ENCODE data around the gene STK32A. TPM values are rescaled to one million over a fixed set of nuclear protein-coding genes. Genes with fewer than 3 reads are reported as not detected.

STK32A gene
- total RNA-seq, 4 donors from 2014 or later, result 0.99 to 9.6 (median 5.4) TPM

GRCh38 chr5:147410496-147411358, 175.9 kb downstream of the STK32A start:
- DNase-seq (ENCODE audit: low spot score in 2 of 2), result no peak
- TF ChIP-seq CTCF (IDR thresholded peaks at IDR 0.05) (no peak), POLR2A (IDR thresholded peaks at IDR 0.05) (no peak)
- 67 to 79% methylated on average over 8 of the region's 8 CpGs for WGBS, 2 donors
- no peak overlapping the region for H3K4me3 ChIP-seq (ENCODE audit: low read depth, poor library complexity, severe bottlenecking)
- intact Hi-C loops (cut with DNase I; ENCODE audit: low total_unique reads), result no loop called here

GRCh38 chr5:147411359-147412319, 176.8 kb downstream of the STK32A start:
- no peak for TF ChIP-seq POLR2A (IDR thresholded peaks at IDR 0.05)
- no peak for TF ChIP-seq CTCF (IDR thresholded peaks at IDR 0.05)
- 76 to 77% methylated on average over 8 of the region's 8 CpGs for WGBS, 2 donors

GRCh38 chr5:147412561-147412960, 177.7 kb downstream of the STK32A start:
- no peak for TF ChIP-seq CTCF (IDR thresholded peaks at IDR 0.05)
- no peak for TF ChIP-seq POLR2A (IDR thresholded peaks at IDR 0.05)
- no peak overlapping the region for H3K4me3 ChIP-seq (ENCODE audit: low read depth, poor library complexity, severe bottlenecking)
- 97 to 98% methylated on average over 2 of the region's 2 CpGs for WGBS, 2 donors
- intact Hi-C loops (cut with DNase I; ENCODE audit: low total_unique reads), result no loop called here
- no peak for DNase-seq (ENCODE audit: low spot score in 2 of 2)

More at GRCh38 chr5:147411359-147412319, 176.8 kb downstream of the STK32A start:
- intact Hi-C loops (cut with DNase I; ENCODE audit: low total_unique reads), result no loop called here
- no peak overlapping the region for H3K4me3 ChIP-seq (ENCODE audit: low read depth, poor library complexity, severe bottlenecking)
- DNase-seq (ENCODE audit: low spot score in 2 of 2), result no peak

GRCh38 chr5:147413266-147413665, 178.4 kb downstream of the STK32A start:
- 90 to 91% methylated on average over 3 of the region's 3 CpGs for WGBS, 2 donors
- no peak for TF ChIP-seq CTCF (IDR thresholded peaks at IDR 0.05)
- no peak for TF ChIP-seq POLR2A (IDR thresholded peaks at IDR 0.05)
- no peak overlapping the region for H3K4me3 ChIP-seq (ENCODE audit: low read depth, poor library complexity, severe bottlenecking)
- intact Hi-C loops (cut with DNase I; ENCODE audit: low total_unique reads), result no loop called here
- DNase-seq (ENCODE audit: low spot score in 2 of 2), result no peak

- 92% methylated on average over 3 of the region's 3 CpGs for WGBS, 2 donors
- TF ChIP-seq POLR2A (IDR thresholded peaks at IDR 0.05) (no peak), CTCF (IDR thresholded peaks at IDR 0.05) (no peak)
- intact Hi-C loops (cut with DNase I; ENCODE audit: low total_unique reads), result no loop called here
- DNase-seq (ENCODE audit: low spot score in 2 of 2), result no peak
- H3K4me3 ChIP-seq (ENCODE audit: low read depth, poor library complexity, severe bottlenecking), result no peak overlapping the region
Measured at GRCh38 chr5:147415651-147416050, 180.8 kb downstream of the STK32A start.
